Measurements from ENCODE around the gene MTMR6.
A peak's percentile ranks its signal among the peaks of the same experiment; 100 is the strongest.

MTMR6 gene

DNA sequence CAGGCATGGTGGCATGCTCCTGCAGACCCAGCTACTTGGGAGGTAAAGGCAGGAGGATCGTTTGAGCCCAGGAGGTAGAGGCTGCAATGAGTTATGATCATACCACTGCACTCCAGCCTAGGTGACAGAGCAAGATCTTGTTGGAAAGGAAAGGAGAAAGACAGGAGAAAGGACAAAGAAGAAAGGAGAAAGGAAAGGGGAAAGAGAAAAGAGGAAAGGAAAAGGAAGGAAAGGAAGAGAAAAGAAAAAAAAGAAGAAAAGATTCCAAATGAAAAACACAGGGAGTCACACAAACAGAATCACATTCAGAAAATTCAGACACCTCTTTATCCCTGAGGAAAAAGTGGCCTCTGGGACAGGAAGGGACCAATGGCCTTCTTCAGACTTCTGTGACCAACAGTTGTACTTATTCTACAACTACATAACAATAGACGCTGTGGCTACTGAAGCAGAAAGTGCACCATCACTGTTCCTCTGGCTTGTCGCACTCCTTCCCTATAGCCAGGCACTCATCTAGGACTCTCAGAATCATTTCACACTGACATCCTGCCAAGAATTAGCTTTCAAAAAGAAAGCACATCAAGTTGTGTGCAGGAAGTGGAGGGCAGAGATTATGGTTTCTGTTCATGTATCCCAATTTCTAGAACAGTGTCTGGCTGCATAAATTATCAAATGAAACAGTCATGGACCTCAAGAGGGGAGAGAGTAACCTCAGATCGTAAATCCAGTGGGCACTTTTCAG lies 5.9 kb downstream of the MTMR6 start:
- DNase-seq (ENCODE audit: extremely low read depth in 1 of 2, low read depth in 1 of 2): no peak

DNA sequence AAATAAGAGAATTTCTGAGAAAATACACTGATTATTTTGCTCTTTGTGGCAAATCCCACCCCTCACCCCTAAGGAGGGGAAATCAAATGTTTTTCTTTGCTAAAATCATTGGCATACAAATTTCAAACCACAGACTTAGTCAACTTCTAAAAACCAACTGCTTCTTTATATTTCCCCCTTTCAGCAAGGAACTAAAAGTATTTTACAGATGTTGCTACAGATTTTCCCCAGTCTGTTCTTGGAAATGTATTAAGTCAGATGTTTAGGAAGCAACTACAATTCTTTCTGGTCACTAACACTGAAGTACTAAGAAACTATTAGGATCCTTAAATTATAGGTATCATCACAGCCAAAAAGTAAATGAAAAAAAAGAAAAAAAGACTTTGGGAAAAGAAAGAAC lies 6.9 kb downstream of the MTMR6 start:
- DNase-seq (ENCODE audit: extremely low read depth in 1 of 2, low read depth in 1 of 2): no peak

DNA sequence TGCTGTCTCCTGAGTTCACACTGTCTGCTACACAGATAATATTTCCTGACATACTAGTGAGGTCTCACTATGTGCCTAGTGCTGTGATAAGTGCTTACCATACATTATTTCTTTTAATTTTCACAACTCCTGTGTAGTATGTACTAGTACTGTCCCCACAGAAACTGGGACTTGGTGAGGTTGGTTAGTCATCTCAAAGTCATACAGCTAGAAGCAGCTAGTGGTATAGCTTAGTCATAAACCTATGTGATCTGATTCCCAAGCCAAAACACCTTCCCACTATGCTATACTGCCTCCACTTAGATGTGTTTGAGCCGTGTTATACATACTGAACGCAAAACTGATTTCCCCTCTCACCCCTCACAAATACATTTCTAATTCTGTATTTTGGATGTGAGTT lies 10.5 kb downstream of the MTMR6 start:
- peak in 1 of 2 donors; percentile 21 for DNase-seq (ENCODE audit: extremely low read depth in 1 of 2, low read depth in 1 of 2)

DNA sequence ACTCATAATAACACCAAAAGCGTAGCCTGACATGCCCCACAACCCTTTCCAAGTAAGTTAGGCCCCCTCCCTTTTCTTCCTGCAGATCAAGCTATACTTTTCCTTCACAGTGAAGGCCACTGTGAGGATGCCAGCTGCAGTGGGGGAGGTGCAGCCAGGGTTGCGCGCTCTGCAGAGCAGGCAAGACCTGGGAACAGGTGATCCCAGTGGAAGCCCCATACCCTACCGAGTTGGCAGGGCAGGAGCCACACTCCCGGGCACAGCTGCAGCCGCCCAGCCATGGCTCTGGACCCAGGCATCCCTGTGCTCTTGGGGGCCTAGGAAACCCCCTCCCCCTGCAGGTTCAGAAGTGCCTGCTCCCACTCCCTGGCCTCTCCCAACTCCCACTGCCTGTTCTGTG lies 18.7 kb downstream of the MTMR6 start:
- no peak for DNase-seq (ENCODE audit: extremely low read depth in 1 of 2, low read depth in 1 of 2)

DNA sequence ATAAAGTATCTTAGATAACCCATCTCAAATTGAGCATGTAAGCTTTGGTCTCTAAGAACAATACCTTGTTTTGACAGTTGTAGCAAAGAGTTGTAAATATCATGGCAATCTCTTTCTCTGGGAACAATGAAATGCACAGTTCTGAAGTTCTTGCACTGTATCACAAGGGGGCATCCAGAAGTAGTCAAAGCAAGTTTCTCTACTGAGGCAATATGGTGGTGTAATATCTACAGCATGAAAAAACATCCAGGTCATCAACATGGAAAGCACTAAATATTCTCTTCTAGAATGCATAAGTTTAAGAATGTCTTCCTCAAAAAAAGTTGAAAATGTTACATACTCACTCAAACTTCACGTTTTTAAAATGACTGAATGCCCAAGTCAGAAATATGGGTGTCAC lies 19.6 kb downstream of the MTMR6 start:
- no peak for DNase-seq (ENCODE audit: extremely low read depth in 1 of 2, low read depth in 1 of 2)

DNA sequence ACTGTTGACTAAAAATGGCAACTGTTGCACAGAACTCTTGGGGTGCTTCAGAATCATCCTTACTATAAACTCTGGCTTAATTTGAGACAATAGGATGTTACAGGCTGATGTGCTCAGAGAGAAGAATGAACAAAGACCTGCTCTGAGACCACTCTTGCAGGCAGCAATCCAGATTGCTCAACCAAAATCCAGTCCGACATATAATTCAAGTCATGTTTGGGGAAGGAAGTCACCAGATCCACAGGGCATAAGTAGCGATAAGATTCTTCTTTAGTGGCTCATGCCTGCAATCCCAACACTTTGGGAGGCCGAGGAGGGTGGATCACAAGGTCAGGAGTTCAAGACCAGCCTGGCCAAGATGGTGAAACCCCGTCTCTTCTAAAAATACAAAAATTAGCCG lies 20.6 kb downstream of the MTMR6 start:
- no peak for DNase-seq (ENCODE audit: extremely low read depth in 1 of 2, low read depth in 1 of 2)

DNA sequence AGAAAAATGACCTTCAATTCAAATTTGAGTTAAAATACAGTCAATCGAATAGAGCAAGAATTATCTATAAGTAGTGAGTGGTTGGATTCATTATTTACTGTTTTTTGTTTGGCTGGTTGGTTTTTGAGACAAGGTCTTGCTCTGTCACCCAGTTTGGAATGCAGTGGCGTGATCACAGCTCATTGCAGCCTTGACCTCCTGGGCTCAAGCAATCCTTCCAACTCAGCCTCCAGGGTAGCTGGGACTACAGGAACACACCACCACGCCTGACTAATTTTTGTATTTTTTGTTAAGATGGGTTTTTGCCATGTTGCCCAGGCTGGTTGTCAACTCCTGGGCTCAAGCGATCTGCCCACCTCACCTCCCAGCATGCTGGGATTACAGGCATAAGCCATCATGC lies 25.0 kb downstream of the MTMR6 start:
- no peak for DNase-seq (ENCODE audit: extremely low read depth in 1 of 2, low read depth in 1 of 2)

DNA sequence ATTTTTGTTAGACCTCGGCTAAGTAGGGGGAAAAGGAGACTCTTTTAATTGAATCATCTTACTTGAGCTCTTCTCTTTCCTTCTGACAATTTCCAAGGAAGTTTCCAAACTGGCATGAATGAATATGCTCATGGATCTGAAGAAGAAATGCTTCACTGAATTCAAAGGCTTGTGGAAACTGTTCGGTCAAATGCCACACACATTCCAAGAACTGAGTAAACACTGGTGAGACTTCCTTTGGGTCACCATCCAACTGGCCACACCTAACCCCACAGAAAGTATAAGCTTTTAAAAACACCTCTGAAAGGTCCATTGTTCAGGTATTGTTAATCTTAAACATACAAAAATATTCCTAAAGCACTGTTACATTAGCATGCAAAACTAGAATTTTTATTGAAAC lies 33.6 kb downstream of the MTMR6 start:
- DNase-seq (ENCODE audit: extremely low read depth in 1 of 2, low read depth in 1 of 2): no peak

DNA sequence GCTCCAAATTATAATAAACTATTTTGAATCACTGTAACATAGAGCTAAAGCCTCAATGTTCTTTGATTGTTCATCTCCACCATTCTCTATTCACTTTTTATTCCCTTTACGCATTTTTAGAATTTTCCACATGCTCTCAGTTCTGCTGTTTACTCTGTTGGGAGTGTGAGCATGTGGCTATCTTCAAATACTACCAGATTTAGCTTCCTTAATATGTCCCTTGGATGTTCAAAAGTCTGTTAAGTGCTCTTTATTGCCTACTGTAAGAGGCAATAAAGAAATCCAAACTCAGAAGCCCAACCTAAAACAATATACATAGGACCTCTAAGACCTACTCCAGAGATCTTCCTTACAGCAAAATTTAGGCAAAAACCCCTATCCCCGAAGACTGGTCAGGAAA lies 34.5 kb downstream of the MTMR6 start:
- DNase-seq (ENCODE audit: extremely low read depth in 1 of 2, low read depth in 1 of 2): no peak

DNA sequence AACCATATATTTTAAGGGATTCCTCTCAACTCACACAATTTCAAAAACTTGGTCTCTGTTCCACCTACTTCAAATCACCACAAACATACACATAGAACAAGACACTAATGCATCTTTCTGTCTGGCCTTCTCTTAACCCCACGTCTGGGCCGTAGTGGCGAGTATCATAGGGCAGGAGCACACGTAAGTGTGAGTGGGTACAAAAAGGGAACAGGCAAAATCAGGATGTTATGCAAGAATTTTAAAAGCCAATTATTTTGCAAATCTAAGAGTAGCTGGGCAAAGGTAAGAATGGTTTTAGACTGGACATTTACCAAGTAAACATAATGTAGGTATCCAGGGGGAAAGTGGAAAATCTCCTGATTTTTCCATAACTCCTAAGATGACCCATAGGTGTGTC lies 35.1 kb downstream of the MTMR6 start:
- DNase-seq (ENCODE audit: extremely low read depth in 1 of 2, low read depth in 1 of 2): no peak

DNA sequence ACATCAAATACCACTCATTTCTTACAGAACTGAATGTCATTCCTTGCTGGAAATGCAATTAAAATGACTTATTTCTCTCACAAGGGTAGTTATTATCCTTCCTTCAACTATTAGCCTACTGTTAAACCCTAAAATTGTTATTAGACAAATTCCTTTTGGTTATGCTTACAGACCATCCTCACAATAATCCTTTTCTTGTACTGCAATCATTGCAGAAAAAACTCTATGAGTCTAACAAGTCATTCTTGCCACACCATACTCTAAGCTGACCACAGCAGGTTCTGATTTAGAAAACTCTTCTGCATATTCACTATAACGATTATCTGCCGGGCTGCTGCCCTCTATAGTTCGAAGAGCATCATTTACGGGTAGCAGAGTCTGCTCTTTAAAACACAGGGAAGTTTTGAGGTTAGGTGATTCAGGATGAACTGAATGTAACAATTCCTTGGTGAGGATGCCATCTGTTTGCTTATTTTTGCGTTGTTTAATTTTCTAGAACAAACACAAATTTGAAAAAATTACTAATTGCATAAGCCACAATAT lies 38.2 kb downstream of the MTMR6 start:
- no peak for DNase-seq (ENCODE audit: extremely low read depth in 1 of 2, low read depth in 1 of 2)

DNA sequence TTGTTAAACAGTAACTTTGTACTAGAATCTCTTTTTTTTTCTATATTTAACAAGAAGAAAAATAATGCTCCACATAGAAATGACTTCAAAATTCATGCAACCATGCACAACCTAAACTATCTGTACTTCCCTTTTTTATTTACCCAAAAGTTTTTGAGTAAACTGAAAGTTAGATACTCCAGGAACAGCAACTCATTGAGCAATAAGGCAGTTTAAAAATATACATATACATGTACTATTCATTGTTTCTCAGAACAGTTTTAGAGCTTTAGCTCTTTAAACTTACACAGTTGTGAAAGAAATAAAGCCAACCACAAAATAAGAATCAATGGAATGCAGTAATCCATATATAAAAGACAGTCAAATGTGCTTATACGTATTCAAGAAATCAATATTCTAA lies 39.2 kb downstream of the MTMR6 start:
- no peak for DNase-seq (ENCODE audit: extremely low read depth in 1 of 2, low read depth in 1 of 2)

DNA sequence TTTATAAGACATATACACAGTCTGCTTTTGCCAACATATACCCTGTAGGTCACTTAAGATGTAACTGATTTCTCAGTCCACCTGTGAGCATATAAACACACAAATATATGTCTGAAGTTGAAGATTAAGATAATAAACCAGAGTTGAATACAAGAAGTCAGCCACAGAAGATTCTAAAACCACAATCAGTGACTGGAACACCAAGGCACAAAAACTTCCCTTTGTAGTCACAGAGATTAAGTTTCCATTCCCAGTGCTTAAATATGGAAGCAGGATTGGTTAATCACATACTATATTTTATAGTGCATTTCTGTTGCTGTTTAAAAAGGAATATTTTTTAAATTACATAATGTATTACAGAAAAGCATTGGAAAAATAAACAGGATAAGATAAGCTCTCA lies 39.9 kb downstream of the MTMR6 start:
- DNase-seq (ENCODE audit: extremely low read depth in 1 of 2, low read depth in 1 of 2): no peak

DNA sequence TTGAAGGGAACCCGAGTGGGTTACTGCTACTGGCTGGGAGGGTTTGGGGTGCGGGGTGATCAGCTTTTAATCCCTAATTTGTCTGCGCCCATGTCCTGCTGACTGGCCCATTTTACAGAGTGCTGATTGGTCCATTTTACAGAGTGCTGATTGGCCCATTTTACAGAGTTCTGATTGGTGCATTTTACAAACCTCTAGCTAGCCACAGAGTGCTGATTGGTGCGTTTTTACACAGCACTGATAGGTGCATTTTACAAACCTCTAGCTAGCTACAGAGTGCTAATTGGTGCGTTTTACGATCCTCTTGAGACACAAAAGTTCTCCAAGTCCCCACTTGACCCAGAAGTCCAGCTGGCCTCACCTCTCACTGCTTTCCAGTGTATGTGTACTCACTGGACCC lies 43.2 kb downstream of the MTMR6 start:
- DNase-seq (ENCODE audit: extremely low read depth in 1 of 2, low read depth in 1 of 2): no peak

DNA sequence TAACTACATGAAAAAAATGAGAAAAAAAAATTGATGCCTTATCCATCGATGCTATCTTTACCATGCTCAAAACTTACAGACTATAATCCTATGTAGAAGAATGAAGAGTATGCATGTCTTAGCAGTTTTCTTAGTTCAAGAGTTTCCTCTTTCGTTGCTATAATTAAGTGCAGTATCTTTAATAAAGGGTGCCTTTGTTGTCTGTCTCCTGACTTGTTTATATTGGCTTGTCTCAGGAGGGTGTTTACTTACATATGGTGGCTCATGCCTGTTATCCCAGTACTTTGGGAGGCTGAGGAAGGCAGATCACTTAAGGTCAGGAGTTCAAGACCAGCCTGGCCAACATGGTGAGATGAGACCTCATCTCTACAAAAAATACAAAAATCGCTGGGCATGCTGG lies 44.3 kb downstream of the MTMR6 start:
- DNase-seq (ENCODE audit: extremely low read depth in 1 of 2, low read depth in 1 of 2): no peak

DNA sequence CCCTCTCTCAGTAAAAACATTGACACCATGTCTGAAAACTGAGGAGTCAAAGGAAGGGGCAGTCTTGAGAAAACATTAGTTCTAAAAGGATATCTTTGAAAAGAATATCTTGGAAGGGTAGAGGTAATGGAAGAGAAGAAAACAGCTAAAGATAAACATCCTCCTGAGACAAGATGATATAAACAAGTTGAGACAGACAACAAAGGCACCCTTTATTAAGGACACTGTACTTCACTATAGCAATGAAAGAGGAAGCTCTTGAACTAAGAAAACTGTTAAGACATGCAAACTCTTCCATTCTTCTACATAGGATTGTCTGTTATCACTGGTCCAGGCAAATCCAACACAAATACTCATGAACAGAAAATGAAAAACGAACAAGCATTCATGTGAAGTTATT lies 46.3 kb downstream of the MTMR6 start:
- no peak for DNase-seq (ENCODE audit: extremely low read depth in 1 of 2, low read depth in 1 of 2)

DNA sequence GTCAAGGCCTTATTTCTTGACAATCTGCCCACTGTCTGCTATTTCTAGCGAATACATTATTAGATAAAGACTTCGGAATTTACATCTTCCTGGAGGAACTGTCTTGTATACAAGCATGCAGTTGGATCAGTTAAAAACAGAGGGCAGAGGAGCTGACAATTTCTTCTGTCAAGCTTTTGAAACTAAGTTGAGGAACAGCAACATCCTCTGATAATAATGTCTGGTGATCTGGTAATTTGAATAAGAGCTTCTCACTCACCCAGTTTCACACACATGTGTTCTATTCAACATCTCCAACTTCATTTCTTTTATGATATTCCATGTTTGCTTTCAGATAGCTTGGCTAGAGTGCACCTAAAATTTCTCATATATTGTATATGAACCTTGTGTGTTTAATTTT lies 50.2 kb downstream of the MTMR6 start:
- no peak for DNase-seq (ENCODE audit: extremely low read depth in 1 of 2, low read depth in 1 of 2)

DNA sequence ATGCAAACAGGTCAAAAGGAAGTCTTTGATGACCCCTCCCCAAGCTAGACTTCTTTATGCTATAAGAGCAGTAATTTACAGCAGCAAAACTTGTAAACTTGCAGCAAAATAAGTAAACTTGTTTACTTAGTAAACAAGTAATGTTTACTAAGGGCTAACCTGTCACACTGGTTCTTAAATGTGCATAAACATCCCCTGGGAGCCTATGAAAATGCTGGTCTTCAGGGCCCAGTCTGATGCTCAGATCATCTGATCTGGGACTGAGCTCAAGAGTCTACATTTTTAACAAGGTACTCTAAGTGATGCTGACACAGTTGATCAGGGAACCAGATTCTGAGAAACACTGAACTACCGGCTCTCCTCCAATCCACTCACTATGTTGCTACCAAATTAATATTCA lies 53.4 kb downstream of the MTMR6 start:
- no peak for DNase-seq (ENCODE audit: extremely low read depth in 1 of 2, low read depth in 1 of 2)

DNA sequence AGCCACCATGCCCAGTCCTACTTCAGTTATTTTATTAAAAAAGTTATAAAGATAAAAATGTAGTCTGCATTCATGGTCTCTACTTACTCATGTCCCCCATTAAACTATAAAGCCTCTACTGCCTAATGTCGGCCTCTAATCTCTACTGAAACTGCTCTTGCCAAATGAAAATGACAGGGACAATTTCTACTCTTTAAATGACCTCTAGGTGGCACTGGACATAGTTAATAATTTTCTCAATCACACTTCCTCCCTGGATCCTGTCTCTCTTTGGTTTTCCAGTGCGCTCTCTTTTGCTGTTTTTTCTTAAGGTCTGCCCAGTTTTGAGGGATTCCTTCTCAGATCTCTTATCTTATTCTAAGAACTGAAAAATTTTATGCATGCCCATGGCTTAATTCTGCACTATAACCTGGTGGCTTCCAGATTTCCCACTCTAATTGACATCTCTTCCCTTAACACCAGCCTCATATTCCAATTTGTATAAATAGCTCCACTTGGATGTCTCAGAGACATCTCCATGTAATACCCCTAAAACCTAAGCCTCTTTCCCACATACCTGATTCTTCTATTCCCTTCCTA lies 54.3 kb downstream of the MTMR6 start:
- no peak for DNase-seq (ENCODE audit: extremely low read depth in 1 of 2, low read depth in 1 of 2)

DNA sequence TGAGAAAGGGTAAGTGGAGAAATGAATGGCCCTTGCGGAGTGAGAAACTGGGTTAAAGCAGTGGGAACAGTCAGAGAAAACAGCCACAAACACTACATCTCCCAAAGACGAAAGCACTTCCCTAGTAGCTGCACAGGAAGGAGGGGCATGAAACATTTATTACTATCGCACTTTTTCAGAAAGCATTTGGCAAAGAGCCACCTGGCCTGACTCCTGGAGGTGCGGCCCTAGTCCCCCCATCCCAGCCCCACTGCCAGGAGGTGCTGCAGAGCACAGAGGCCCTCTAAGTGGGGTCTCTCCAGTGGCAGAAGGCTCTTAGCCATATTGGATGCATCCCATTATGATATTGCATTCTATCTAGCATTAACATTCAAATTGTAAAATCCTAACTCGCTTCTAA lies 55.8 kb downstream of the MTMR6 start:
- DNase-seq (ENCODE audit: extremely low read depth in 1 of 2, low read depth in 1 of 2): no peak

DNA sequence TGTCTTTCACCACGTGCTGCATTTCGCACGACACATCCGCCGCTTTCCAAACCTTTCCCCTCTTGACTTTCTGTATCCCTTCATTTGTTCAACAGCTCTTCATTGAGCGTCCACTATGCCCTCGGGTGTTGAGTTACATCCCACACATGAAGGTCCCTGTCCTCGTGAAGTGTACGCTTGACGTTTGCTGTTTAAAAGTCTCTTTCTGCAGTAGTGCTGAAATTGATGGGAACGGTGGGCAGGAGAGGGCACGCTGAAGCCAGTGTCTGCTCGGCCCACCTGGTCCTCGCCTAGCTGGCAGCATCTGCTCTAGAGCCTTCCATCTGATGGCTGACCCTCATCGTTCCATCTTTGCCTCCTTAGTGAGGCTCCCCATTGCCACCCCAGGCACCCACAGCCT lies 59.6 kb downstream of the MTMR6 start:
- no peak for DNase-seq (ENCODE audit: extremely low read depth in 1 of 2, low read depth in 1 of 2)

DNA sequence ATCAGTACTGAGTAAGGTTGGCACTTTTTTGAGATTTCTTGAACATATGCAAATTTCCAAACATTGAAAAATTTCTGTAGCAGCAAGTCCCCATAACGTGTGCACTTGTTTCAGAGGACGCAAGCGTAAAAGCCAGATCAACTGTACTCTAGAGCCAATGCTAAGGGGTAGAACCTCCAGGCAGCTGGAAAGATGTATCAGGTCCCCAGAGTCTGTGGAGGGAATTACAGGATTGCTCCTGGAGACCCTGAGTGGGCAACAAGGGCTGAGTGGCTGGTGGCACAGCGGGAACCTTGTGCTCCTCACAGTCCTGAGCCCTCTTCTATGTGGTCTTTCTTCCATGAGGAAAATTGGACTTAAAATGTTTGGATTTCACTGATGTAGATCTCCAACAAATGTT lies 61.3 kb downstream of the MTMR6 start:
- no peak for DNase-seq (ENCODE audit: extremely low read depth in 1 of 2, low read depth in 1 of 2)

DNA sequence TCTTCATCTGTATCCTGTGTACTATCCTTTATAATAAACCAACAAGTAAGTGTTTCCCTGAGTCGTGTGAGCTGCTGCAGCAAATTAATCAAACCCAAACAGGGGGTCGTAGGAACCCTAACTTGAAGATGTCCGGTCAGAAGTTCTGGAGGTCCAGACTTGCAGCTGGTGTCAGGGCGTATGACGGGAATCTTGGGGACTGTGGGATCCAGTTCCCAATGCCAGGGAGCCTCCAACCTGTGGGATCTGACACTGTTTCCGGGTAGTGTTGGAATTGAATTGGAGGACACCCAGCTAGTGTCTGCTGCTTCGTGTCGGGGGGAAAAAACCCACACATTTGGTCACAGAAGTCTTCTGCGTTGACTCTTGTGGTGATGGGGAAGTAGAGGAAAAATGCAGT lies 63.1 kb downstream of the MTMR6 start:
- DNase-seq (ENCODE audit: extremely low read depth in 1 of 2, low read depth in 1 of 2): no peak
